ENCODE measurements around the gene ZNF609.

Gene ZNF609

DNA sequence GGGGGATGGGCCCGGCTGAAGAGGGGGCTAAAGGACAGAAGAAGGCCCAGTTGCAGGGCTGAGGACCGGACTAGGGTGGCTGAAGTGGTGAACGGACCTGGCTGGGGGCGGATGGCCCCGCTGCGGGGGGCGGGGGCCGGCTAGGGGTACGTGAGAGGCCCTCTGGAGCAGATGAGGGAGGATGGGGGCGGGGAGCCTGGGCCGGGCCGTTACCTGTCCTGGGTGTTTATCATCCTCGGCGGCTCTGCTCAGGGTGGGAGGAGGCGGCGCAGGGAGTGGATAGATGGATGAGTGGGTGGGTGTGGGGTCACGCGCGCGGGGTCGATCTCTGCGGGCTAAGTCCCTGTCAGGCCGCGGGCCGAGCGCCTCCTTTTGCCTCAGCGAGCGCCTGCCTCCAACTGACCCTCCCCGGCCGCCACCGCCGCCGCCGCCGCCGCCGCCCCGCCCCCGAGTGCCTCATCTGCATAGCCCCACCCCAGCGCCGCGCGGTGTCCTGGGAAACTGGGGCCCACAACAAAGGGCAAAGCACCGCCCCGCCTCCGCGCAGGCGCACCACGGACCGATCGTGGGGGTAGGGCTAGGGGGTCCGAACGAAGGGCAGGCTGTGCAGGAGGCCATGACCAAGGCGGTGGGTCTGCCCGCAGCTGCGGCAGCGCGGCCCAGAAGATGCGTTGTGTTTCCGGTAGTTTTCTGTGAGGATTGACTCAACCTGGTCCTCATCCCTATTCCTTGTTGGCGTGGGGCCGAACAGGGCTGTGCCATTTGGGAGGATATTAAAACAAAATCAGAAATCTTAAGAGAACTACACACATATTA, 242.6 kb downstream of the ZNF609 start:
- TF ChIP-seq, protein P1, sequence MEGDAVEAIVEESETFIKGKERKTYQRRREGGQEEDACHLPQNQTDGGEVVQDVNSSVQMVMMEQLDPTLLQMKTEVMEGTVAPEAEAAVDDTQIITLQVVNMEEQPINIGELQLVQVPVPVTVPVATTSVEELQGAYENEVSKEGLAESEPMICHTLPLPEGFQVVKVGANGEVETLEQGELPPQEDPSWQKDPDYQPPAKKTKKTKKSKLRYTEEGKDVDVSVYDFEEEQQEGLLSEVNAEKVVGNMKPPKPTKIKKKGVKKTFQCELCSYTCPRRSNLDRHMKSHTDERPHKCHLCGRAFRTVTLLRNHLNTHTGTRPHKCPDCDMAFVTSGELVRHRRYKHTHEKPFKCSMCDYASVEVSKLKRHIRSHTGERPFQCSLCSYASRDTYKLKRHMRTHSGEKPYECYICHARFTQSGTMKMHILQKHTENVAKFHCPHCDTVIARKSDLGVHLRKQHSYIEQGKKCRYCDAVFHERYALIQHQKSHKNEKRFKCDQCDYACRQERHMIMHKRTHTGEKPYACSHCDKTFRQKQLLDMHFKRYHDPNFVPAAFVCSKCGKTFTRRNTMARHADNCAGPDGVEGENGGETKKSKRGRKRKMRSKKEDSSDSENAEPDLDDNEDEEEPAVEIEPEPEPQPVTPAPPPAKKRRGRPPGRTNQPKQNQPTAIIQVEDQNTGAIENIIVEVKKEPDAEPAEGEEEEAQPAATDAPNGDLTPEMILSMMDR (IDR thresholded peaks at IDR 0.05; ENCODE audit: control extremely low read depth, extremely low read depth, low read depth, missing control alignments) = no peak
- ChIA-PET CTCF (interaction anchor here (1.3 to 2.8 kb wide), 3 partner anchors 17 to 25 kb away, joined by 3 to 21 read pairs (median 16); no protein-coding TSS in a partner anchor), POLR2A (interaction anchor here (0.6 kb wide), 1 partner anchor 17 kb away, joined by 5 read pairs; no protein-coding TSS in a partner anchor)
- peak; percentile 99 for DNase-seq (ENCODE audit: extremely low spot score)

DNA sequence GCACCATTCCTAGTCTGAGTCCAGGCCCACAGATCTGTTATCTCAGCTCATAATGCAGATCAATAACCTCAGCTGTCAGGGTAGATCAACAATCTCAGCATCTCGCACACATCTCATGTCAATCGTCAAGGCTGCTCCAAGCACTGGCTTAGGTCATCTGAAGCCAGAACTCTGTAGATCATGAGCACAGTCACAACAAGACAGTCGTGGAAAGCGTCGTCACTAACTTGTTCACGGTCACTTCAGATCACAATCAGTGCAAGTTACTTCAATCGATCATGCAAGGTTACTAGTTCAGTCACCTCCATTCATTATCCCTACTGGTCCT, 243.2 kb downstream of the ZNF609 start:
- TF ChIP-seq, protein P1 (IDR thresholded peaks at IDR 0.05; ENCODE audit: control extremely low read depth, extremely low read depth, low read depth, missing control alignments) = no peak
- ChIA-PET CTCF (interaction anchor here (1.3 to 2.8 kb wide), 3 partner anchors 18 to 24 kb away, joined by 3 to 21 read pairs (median 16); no protein-coding TSS in a partner anchor), POLR2A (interaction anchor here (0.6 kb wide), 1 partner anchor 17 kb away, joined by 5 read pairs; no protein-coding TSS in a partner anchor)
- DNase-seq (ENCODE audit: extremely low spot score) = no peak

DNA sequence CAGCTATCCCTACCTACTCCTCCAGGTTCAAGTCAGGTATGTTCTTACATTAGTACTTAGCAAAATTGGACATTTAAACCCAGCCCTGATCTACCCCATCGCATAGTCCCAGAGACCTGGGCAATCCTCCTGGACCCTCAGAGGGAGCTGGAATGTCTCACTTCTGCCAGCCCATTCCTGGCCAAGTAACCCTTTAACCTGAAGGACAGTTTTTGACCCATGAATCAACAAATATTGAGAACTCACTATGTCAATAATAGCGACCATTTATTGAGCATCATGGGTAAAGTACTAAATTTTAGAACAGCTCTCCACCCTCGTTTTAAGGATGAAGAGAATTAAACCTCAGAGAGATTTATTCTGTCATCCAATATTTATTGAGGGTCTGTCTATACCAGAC, 244.6 kb downstream of the ZNF609 start:
- TF ChIP-seq, protein P1 (IDR thresholded peaks at IDR 0.05; ENCODE audit: control extremely low read depth, extremely low read depth, low read depth, missing control alignments) = no peak
- no peak for DNase-seq (ENCODE audit: extremely low spot score)
- ChIA-PET CTCF (interaction anchor here (0.9 to 2.8 kb wide), 6 partner anchors 9 to 349 kb away, joined by 3 to 21 read pairs (median 8); no protein-coding TSS in a partner anchor), POLR2A (no interaction called here)

DNA sequence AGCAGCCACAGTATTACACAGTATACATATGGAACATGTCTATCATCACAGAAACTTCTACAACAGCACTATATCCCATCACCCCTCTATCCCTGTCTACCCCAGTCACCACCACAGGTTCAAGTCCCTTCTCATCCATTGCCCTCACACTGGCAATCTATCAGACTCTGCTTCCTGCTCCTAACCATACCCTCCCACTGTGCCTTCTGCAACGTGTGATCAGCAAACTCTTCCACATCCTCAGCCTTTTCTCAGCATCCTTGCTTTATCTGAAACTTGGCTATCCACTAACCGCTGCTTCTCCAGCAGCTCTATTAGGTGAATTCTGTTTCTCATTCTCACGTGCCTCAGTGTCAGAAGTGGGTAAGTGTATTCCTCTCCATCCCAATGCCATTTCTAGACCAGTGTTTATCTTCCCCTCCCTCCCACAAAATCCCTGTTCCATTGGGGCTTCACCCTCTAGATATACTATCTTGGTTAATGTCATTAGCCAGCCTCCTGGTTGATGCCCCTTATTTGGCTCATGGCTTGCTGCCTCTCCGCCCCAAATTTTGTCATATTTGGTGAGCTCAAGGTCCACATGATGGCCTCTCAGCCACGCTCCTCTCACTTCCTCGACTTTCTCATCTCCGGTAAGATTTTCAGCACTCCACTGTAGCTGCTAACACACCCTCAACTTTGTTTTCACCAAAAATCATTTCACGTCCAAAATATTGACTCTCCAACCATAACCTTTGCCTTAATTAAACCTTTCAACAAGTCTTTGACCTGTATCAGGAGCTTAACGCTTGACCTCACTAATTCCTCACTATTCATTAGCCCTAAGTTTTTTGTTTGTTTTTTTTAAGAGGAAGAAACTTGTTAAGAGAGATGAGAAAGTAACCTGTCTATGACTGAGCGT, 245.9 kb downstream of the ZNF609 start:
- ChIA-PET POLR2A (no interaction called here), CTCF (interaction anchor here (0.8 to 2.8 kb wide), 8 partner anchors 13 to 129 kb away, joined by 3 to 21 read pairs (median 3); no protein-coding TSS in a partner anchor)
- TF ChIP-seq, protein P1 (IDR thresholded peaks at IDR 0.05; ENCODE audit: control extremely low read depth, extremely low read depth, low read depth, missing control alignments) = no peak
- DNase-seq (ENCODE audit: extremely low spot score) = no peak

DNA sequence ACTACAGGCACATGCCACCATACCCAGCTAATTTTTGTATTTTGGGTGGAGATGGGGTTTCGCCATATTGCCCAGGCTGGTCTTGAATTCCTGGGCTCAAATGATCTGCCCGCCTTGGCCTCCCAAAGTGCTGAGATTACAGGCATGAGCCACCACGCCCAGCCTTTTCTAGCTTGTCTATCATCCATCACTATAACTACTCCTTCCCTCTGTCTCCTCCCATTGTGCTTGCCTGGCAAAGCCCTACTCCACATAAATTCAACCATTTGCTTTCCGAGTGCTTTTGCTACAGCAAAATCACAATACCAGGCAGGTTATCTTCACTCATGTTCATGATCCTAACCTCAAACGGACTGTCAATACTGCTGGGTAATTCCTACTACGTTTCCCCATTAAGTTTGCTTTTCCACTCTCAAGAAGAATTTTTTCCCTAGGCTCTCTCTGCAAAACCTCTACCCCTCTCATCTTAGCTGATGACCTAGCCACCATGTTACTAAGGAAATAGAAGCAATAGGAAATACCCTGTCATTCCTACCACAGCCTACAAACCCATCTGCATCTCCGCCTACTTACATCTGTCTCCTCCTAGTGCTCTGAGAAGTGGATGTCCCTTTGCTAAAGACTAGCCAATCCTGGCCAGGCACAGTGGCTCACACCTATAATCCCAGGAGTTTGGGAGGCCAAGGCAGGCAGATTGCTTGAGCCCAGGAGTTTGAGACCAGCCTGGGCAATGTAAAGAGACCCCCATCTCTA, 250.5 kb downstream of the ZNF609 start:
- no peak for DNase-seq (ENCODE audit: extremely low spot score)
- ChIA-PET CTCF (interaction anchor here (0.9 to 1.1 kb wide), 3 partner anchors 17 to 194 kb away, joined by 3 to 4 read pairs (median 3); no protein-coding TSS in a partner anchor), POLR2A (interaction anchor here (0.6 kb wide), 1 partner anchor 548 kb away, joined by 3 read pairs; no protein-coding TSS in a partner anchor)
- TF ChIP-seq, protein P1 (IDR thresholded peaks at IDR 0.05; ENCODE audit: control extremely low read depth, extremely low read depth, low read depth, missing control alignments) = no peak

Measured in GM10248 (cell line).